Thymus (tissue), 11 donors: ENCODE results near the gene EXOSC7. TPM values are rescaled to one million over a fixed set of nuclear protein-coding genes. Genes with fewer than 3 reads are reported as not detected.

Experiments used
- DNase-seq, 9 donors: peaks; one replicate each; pipeline ENCODE4 v3.0.0-alpha.2; 2013; ENCODE audit warnings: low spot score in 9 of 9, low read depth in 6 of 9, missing footprints in 1 of 9
- H3K27ac ChIP-seq, 2 donors: one replicate each; pipeline ENCODE4 v1.5.1; 2013; ENCODE audit warnings: control low read depth in 1 of 2, low read depth in 1 of 2, low read length in 1 of 2, mild to moderate bottlenecking in 1 of 2, moderate library complexity in 1 of 2
- H3K27me3 ChIP-seq, 2 donors: one replicate each; pipeline ENCODE4 v1.5.1; 2013; ENCODE audit warnings: low read length in 1 of 2; ENCODE audit not compliant: control insufficient read depth in 2 of 2, insufficient read depth in 1 of 2
- H3K36me3 ChIP-seq, 2 donors: one replicate each; pipeline ENCODE4 v1.5.1; 2013; ENCODE audit warnings: low read length in 1 of 2, mild to moderate bottlenecking in 1 of 2, moderate library complexity in 1 of 2; ENCODE audit not compliant: control insufficient read depth in 2 of 2, insufficient read depth in 2 of 2
- H3K4me1 ChIP-seq, 2 donors: one replicate each; pipeline ENCODE4 v1.5.1; 2013; ENCODE audit warnings: low read length in 2 of 2; ENCODE audit not compliant: control insufficient read depth in 2 of 2, insufficient read depth in 2 of 2
- H3K4me3 ChIP-seq, 2 donors: one replicate each; pipeline ENCODE4 v1.5.1; 2013; ENCODE audit warnings: low read length in 2 of 2, control low read depth in 1 of 2, mild to moderate bottlenecking in 1 of 2
- H3K9me3 ChIP-seq, 2 donors: one replicate each; pipeline ENCODE4 v1.5.1; 2013; ENCODE audit warnings: low read length in 1 of 2, mild to moderate bottlenecking in 1 of 2; ENCODE audit not compliant: control insufficient read depth in 2 of 2, insufficient read depth in 1 of 2
- WGBS: extraction: QIAGEN DNeasy Blood & Tissue Kit; methylation state at CpG from one replicate; pipeline ENCODE4 v1.1.7; 2013; 5-methylcytosine and 5-hydroxymethylcytosine counted together
- polyA plus RNA-seq: library from polyadenylated mRNA; stranded (reverse); fragments of 200-250 nt; gene quantifications from one replicate; pipeline ENCODE4 v1.2.3, GENCODE V29; 2013
- total RNA-seq: library from RNA; stranded (reverse); fragments of 120-200 nt; gene quantifications from one replicate; pipeline ENCODE4 v1.2.4, GENCODE V29; 2013
- donor health status: healthy.

EXOSC7 gene
- total and polyA plus RNA-seq, 2 donors = 39.2 to 42.6 TPM

GRCh38 chr3:44993471-44994205 is 17.6 kb downstream of the EXOSC7 start:
- H3K9me3 ChIP-seq = no peaks in the 10 kb centered on the region
- DNase-seq = no peak
- H3K27ac ChIP-seq = no peak overlapping the region
- H3K4me1 ChIP-seq = peaks cover 8 to 37% of the 10 kb centered on the region in 2 donors
- no peak overlapping the region for H3K4me3 ChIP-seq
- H3K36me3 ChIP-seq = peaks cover 32 to 79% of the 10 kb centered on the region in 2 donors
- no peaks in the 10 kb centered on the region for H3K27me3 ChIP-seq

- WGBS = 95% methylated on average over 8 of the region's 8 CpGs
- DNase-seq = no peak
- H3K36me3 ChIP-seq = peaks cover 37 to 79% of the 10 kb centered on the region in 2 donors
These were observed 19.2 kb downstream of the EXOSC7 start for GRCh38 chr3:44995142-44995770.

GRCh38 chr3:44996556-44996969 is 20.5 kb downstream of the EXOSC7 start:
- Histone ChIP-seq H3K27ac (no peak overlapping the region), H3K4me3 (no peak overlapping the region), H3K27me3 (no peaks in the 10 kb centered on the region), H3K4me1 (peaks cover 4 to 27% of the 10 kb centered on the region in 2 donors), H3K36me3 (peaks cover 39 to 77% of the 10 kb centered on the region in 2 donors), H3K9me3 (no peaks in the 10 kb centered on the region)
- DNase-seq = no peak
- whole genome bisulfite sequencing = 86% methylated on average over 3 of the region's 3 CpGs

More at GRCh38 chr3:44995142-44995770, 19.2 kb downstream of the EXOSC7 start:
- Histone ChIP-seq H3K9me3 (no peaks in the 10 kb centered on the region), H3K4me1 (peaks cover 8 to 37% of the 10 kb centered on the region in 2 donors), H3K27ac (no peak overlapping the region), H3K4me3 (no peak overlapping the region), H3K27me3 (no peaks in the 10 kb centered on the region)

- H3K9me3 ChIP-seq = no peaks in the 10 kb centered on the region
- H3K36me3 ChIP-seq = peaks cover 39 to 63% of the 10 kb centered on the region in 2 donors
- H3K4me1 ChIP-seq = peaks cover 0 to 13% of the 10 kb centered on the region in 2 donors
- DNase-seq = no peak
- 91% methylated on average over 2 of the region's 2 CpGs for WGBS
- H3K4me3 ChIP-seq = no peak overlapping the region
- H3K27ac ChIP-seq = no peak overlapping the region
- no peaks in the 10 kb centered on the region for H3K27me3 ChIP-seq
These were observed 23.7 kb downstream of the EXOSC7 start for GRCh38 chr3:44999782-45000181.

- over 99% methylated on average over 4 of the region's 4 CpGs for WGBS
- no peak for DNase-seq
- H3K36me3 ChIP-seq = peaks cover 45 to 69% of the 10 kb centered on the region in 2 donors
- H3K4me1 ChIP-seq = peaks cover 4 to 12% of the 10 kb centered on the region in 2 donors
- no peaks in the 10 kb centered on the region for H3K27me3 ChIP-seq
- H3K4me3 ChIP-seq = no peak overlapping the region
- H3K9me3 ChIP-seq = no peaks in the 10 kb centered on the region
- peak overlapping the region in 1 of 2 donors; percentile 15 for H3K27ac ChIP-seq
These were observed 24.8 kb downstream of the EXOSC7 start for GRCh38 chr3:45000823-45001222.

- Histone ChIP-seq H3K4me3 (no peak overlapping the region), H3K27me3 (no peaks in the 10 kb centered on the region), H3K27ac (no peak overlapping the region), H3K9me3 (no peaks in the 10 kb centered on the region), H3K4me1 (peaks cover 5 to 12% of the 10 kb centered on the region in 2 donors), H3K36me3 (peaks cover 45 to 65% of the 10 kb centered on the region in 2 donors)
- 99% methylated on average over 3 of the region's 3 CpGs for WGBS
- DNase-seq = no peak
These were observed 25.7 kb downstream of the EXOSC7 start for GRCh38 chr3:45001738-45002137.

GRCh38 chr3:45002139-45002660 is 26.2 kb downstream of the EXOSC7 start:
- peaks cover 40 to 65% of the 10 kb centered on the region in 2 donors for H3K36me3 ChIP-seq
- 98% methylated on average over 2 of the region's 2 CpGs for WGBS
- H3K4me1 ChIP-seq = peaks cover 5 to 9% of the 10 kb centered on the region in 2 donors
- no peak overlapping the region for H3K27ac ChIP-seq
- H3K9me3 ChIP-seq = no peaks in the 10 kb centered on the region
- DNase-seq = no peak
- H3K27me3 ChIP-seq = no peaks in the 10 kb centered on the region
- no peak overlapping the region for H3K4me3 ChIP-seq

- H3K27ac ChIP-seq = no peak overlapping the region
- 81% methylated on average over 3 of the region's 3 CpGs for whole genome bisulfite sequencing
These were observed 26.7 kb downstream of the EXOSC7 start for GRCh38 chr3:45002720-45003119.

GRCh38 chr3:45003406-45003805 is 27.4 kb downstream of the EXOSC7 start:
- H3K4me1 ChIP-seq = peaks cover 5% of the 10 kb centered on the region in 2 donors
- no peak for DNase-seq
- H3K4me3 ChIP-seq = no peak overlapping the region
- H3K27ac ChIP-seq = no peak overlapping the region
- H3K9me3 ChIP-seq = no peaks in the 10 kb centered on the region
- H3K36me3 ChIP-seq = peaks cover 37 to 66% of the 10 kb centered on the region in 2 donors
- no peaks in the 10 kb centered on the region for H3K27me3 ChIP-seq

More at GRCh38 chr3:45002720-45003119, 26.7 kb downstream of the EXOSC7 start:
- peaks cover 5 to 7% of the 10 kb centered on the region in 2 donors for H3K4me1 ChIP-seq
- DNase-seq = no peak
- no peak overlapping the region for H3K4me3 ChIP-seq
- no peaks in the 10 kb centered on the region for H3K9me3 ChIP-seq
- no peaks in the 10 kb centered on the region for H3K27me3 ChIP-seq
- H3K36me3 ChIP-seq = peaks cover 38 to 65% of the 10 kb centered on the region in 2 donors
